Fibroblast of pulmonary artery (primary cell): Measurements from ENCODE around the gene RAP1A.
"Not testable (repeated sequence)": the region's sequence is repeated elsewhere in the genome, so short reads cannot be mapped to it uniquely, and the experiment has no call there.

Source experiments
- DNase-seq: peaks from one replicate; pipeline ENCODE4 v3.0.0-alpha.2; 2010; ENCODE audit warnings: low read depth
- H3K4me3 ChIP-seq: replicated peaks from 2 replicates; pipeline ENCODE4 v1.5.1; 2011; ENCODE audit warnings: low read depth, mild to moderate bottlenecking, control low read depth, low read length, moderate library complexity
- TF ChIP-seq, protein P1 (sequence below): IDR thresholded peaks from 2 replicates; pipeline ENCODE4 v1.5.1; 2011; ENCODE audit warnings: mild to moderate bottlenecking, control low read depth, low read length, inconsistent platforms; ENCODE audit errors: missing control alignments

The RAP1A gene

GRCh38 chr1:111672331-111672730 is 52.7 kb downstream of the RAP1A start:
- TF ChIP-seq, protein P1, sequence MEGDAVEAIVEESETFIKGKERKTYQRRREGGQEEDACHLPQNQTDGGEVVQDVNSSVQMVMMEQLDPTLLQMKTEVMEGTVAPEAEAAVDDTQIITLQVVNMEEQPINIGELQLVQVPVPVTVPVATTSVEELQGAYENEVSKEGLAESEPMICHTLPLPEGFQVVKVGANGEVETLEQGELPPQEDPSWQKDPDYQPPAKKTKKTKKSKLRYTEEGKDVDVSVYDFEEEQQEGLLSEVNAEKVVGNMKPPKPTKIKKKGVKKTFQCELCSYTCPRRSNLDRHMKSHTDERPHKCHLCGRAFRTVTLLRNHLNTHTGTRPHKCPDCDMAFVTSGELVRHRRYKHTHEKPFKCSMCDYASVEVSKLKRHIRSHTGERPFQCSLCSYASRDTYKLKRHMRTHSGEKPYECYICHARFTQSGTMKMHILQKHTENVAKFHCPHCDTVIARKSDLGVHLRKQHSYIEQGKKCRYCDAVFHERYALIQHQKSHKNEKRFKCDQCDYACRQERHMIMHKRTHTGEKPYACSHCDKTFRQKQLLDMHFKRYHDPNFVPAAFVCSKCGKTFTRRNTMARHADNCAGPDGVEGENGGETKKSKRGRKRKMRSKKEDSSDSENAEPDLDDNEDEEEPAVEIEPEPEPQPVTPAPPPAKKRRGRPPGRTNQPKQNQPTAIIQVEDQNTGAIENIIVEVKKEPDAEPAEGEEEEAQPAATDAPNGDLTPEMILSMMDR = no peak
- H3K4me3 ChIP-seq = no peak overlapping the region
- DNase-seq = no peak

DNA sequence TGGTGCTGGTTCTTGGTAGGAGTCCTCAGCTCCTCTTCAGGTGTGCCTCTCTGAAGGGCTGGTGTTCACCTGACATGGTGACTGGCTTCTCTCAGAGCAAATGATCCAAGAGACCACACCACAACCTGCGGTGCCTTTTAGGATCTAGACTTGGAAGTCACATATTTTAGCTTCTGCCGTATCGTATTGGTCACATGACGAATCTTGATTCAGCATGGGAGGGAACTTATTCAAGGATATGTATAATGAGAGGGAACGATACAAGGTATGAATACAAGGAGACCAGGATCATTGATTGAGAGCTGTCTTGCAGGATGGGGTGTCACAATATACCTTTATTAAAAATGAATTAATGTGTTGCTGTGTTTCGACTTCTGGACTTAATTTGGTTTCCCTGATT is 58.0 kb downstream of the RAP1A start:
- no peak for DNase-seq
- no peak overlapping the region for H3K4me3 ChIP-seq
- TF ChIP-seq, protein P1 = no peak

DNA sequence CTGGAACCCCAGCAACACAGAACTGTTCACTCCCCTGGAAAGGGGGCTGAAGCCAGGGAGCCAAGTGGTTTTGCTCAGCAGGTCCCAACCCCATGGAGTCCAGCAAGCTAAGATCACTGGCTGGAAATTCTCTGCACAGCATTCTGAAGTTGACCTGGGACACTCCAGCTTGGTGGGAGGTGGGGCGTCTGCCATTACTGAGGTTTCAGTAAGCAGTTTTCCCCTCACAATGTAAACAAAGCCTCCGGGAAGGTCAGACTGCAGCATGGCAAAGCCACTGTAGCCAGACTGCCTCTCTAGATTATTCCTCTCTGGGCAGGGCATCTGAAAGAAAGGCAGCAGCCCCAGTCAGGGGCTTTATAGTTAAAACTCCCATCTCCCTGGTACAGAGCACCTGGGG is 60.0 kb downstream of the RAP1A start:
- TF ChIP-seq, protein P1 = no peak
- no peak for DNase-seq
- H3K4me3 ChIP-seq = no peak overlapping the region

DNA sequence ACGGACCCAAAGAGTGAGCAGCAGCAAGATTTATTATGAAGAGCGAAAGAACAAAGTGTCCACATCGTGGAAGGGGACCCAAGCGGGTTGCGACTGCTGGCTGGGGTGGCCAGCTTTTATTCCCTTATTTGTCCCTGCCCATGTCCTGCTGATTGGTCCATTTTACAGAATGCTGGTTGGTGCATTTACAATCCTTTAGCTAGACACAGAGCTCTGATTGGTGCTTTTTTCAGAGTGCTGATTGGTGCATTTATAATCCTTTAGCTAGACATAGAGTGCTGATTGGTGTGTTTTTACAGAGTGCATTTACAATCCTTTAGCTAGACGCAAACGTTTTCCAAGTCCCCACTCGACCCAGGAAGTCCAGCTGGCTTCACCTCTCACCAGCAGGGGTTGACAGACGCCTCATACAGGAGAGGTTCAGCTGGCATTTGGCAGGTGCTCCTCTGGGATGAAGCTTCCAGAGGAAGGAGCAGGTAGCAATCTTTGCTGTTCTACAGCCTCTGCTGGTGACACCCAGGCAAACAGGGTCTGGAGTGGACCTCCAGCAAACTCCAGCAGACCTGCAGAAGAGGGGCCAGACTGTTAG is 60.7 kb downstream of the RAP1A start:
- not testable (repeated sequence) for DNase-seq, H3K4me3 ChIP-seq

GRCh38 chr1:111685293-111686153 is 65.9 kb downstream of the RAP1A start:
- H3K4me3 ChIP-seq, DNase-seq: not testable (repeated sequence)

DNA sequence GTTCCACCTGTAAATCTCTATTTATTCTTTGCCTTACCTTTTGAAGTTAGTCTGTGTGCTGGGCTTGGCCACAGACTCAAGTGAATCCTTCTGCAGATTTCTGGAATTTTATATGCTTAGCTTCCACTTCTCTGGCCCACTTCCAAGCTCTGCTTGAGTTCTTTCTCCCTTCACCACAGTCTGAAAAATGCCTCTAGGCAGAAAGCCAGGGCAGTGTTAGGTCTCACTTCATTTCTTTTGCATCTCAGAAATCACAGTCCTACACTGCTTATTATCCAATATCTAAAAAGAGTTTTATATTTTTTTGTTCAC is 70.7 kb downstream of the RAP1A start:
- no peak overlapping the region for H3K4me3 ChIP-seq
- TF ChIP-seq, protein P1 = no peak
- DNase-seq = peak; percentile 92

DNA sequence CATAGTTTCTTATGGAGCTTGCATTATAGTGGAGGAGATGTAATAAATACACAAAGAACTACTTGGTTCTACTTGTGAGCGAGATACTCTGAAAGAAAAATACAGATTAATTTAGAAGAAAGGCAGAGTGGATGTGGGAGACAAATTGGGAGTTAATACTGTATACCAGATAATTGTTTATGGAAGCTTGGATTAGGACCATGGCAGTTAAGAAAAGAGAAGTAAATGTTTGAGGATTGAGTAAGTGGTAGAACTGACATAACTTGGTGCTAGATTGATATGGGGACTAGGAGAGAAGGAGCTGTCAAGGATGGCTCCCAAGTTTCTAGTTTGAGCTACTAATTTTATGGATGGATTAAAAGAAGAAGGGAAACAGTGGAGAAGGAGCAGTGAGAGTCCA is 72.3 kb downstream of the RAP1A start:
- DNase-seq = no peak
- TF ChIP-seq, protein P1 = no peak
- no peak overlapping the region for H3K4me3 ChIP-seq

DNA sequence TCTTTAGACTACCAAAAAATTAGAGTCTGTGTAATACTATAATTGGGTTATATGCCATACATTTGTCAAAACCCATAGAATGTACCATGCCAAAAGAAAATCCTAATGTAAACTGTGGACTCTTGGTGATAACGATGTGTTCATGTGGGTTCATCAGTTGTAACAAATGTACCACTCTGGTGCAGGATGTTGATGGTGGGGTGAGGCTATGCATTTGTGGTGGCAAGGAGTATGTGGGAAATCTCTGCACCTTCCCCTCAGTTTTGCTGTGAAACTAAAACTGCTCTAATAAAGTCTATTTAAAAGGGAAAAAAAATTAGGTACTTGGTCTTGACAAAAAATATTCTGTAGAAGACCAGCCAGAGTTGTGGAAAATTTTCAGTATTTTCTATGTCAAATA is 76.2 kb downstream of the RAP1A start:
- no peak overlapping the region for H3K4me3 ChIP-seq
- TF ChIP-seq, protein P1 = no peak
- DNase-seq = no peak
